GM18498 (cell line): Measurements from ENCODE around the gene SRGN.
"Not testable (repeated sequence)": the region's sequence is repeated elsewhere in the genome, so short reads cannot be mapped to it uniquely, and the experiment has no call there.

Experiments used
- ATAC-seq: cut with Tn5 transposase; IDR thresholded peaks from one replicate; pipeline ENCODE4 v1.9.1; 2021; ENCODE audit warnings: mild to moderate bottlenecking, moderate library complexity; ENCODE audit not compliant: unreplicated experiment

Gene SRGN

DNA sequence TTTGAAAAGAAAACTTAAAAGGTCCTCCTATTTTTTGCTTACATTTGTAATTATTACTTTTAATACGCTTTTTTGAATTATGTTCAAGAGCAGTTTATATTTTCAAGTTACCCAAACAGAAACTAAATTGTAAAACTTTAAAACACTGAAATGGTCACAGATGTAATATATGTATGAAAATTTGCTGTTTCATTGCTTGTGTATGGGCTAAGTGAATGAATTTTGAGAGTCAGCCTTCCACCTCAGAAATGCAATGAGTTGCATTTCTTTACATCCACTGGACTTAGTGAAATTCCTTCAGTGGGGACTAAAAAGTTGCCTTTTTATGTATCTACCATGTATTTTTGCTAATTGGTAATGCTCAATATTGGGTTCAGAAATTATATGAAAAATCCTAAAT lies 37.7 kb downstream of the SRGN start:
- no peak for ATAC-seq

DNA sequence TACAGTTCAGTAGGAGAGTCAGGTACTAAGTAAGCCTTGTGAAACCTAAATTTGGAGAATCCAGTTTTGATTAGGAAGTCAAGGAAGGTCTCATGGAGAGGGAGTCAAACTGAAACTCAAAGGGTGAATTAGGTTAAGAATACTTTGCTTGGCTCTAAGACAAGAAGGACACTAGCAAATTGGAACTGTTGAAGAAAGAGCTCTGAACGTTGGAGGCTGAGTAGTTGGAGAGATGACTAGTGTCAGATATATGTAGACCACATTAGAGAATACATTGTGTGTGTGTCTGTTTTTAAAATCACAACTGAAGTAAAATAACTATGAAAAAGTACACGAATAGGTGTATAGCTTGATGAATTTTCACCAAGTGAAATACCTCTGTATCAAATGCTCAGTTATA lies 42.3 kb downstream of the SRGN start:
- ATAC-seq = no peak

- no peak for ATAC-seq
Measured at GRCh38 chr10:69139961-69140360, 52.1 kb downstream of the SRGN start.

DNA sequence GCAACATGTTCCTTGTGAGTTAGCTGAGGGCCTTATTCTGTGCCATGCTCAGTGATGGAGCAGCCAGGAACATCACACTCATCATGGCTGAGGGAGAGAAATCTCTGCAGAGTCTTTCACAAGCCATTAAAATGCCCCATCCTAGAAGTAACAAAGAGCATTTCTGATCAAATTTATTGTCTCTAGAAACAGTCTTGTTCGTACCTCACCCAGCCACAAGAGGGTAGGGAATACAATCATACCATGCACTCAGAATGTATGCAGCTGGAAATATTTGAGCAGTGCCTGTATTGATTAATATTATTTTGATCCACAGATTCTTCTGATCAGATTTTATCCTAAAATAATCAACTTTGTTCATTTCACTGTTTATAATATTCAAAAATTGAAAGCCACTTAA lies 53.4 kb downstream of the SRGN start:
- ATAC-seq = no peak

GRCh38 chr10:69142074-69142473 lies 54.2 kb downstream of the SRGN start:
- ATAC-seq = not testable (repeated sequence)

- ATAC-seq = no peak
Measured at GRCh38 chr10:69142983-69143382, 55.1 kb downstream of the SRGN start.

DNA sequence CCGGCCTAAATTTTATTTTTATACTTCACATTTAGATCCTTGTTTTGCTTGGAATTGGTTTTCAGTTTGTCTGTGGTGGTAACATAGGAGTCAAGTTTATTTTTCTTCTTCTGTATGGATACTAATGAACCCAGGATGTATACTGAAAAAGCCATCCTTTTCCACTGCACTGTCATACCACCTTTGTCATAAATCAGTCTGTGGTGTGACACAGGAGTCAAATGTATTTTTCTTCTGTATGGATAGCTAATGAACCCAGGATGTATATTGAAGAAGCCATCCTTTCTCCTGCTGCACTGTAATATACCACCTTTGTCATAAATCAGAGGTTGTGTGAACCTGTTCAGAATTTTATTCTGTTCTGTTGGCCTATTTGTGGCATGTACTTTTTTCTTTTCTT lies 57.4 kb downstream of the SRGN start:
- no peak for ATAC-seq

DNA sequence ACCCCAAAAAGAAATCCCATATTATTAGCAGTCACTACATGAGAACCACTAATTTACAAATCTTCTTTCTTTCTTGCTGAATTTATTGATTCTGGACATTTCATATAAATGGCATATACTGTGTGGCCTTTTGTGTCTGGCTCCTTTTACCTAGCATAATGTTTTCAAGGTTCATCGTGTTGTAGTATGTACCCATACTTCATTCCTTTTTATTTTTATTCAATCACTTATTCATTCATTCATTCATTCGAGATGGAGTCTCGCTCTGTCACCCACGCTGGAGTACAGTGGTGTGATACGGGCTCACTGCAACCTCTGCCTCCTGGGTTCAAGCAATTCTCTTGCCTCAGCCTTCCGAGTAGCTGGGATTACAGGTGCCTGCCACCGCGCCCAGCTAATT lies 58.0 kb downstream of the SRGN start:
- ATAC-seq = no peak

DNA sequence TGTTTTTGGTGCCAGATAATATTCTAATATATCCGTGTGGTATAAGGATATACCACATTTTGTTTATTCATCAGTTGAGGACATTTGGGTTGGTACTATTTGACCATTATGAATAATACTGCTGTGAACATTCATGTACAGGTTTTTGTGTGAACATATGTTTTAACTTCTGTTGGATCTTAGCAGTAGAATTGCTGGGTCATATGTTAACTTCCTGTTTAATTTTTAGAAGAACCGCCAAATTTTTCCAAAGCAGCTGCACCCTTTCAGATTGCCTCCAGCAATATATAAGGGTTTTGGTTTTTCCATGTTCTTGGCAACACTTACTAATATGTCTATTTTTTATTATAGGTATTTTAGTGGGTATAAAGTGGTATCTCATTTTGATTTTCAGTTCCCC lies 58.9 kb downstream of the SRGN start:
- ATAC-seq = no peak

DNA sequence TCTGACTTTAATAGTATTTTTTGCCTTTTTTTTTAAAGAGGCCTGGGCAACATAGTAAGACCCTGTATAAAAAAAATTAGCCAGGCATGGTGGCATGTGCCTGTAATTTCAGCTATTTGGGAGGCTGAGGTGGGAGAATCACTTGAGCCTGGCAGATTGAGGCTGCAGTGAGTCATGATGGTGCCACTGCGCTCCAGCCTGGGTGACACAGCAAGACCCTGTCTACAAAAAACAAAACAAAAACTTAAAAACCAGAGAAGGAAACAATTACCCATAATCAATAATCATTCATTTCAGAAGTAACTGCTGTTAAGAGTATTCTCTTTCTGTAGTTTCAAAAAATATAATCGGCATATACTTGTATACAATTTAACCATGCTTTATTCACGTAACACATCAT lies 64.1 kb downstream of the SRGN start:
- ATAC-seq = no peak

DNA sequence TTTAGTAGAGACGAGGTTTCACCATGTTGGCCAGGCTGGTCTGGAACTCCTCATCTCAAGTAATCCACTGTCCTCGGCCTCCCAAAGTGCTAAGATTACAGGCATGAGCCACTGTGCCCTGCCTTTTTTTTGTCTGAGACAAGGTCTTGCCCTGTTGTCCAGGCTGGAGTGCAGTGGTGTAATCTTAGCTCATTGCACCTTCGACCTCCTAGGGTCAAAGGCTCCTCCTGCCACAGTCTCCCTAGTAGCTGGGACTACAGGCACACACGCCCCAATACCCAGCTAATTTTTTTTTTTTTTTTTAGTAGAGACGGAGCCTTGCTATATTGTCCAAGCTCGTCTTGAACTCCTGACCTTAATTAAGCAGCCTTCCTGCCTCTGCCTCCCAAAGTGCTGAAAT lies 65.3 kb downstream of the SRGN start:
- no peak for ATAC-seq
